Stimulated activated CD8-positive, alpha-beta memory T cell treated with anti-CD3 and anti-CD28 coated beads, Interleukin-4, amount 100 ng/mL, for 24 hours (primary cell): ENCODE measurements around the gene WDR77.
A peak's percentile ranks its signal among the peaks of the same experiment; 100 is the strongest.

Experiments
- DNase-seq: peaks from one replicate; pipeline ENCODE4 v3.0.0-alpha.2; 2020; ENCODE audit warnings: low read depth

The WDR77 gene

GRCh38 chr1:111436726-111437125, 12.3 kb downstream of the WDR77 start:
- DNase-seq, result no peak

GRCh38 chr1:111424281-111424680, 24.8 kb downstream of the WDR77 start:
- DNase-seq, result no peak

GRCh38 chr1:111422546-111423391, 26.3 kb downstream of the WDR77 start:
- no peak for DNase-seq

GRCh38 chr1:111420377-111420776, 28.7 kb downstream of the WDR77 start:
- no peak for DNase-seq

- no peak for DNase-seq
These were observed 30.0 kb downstream of the WDR77 start for GRCh38 chr1:111419037-111419436.

GRCh38 chr1:111417755-111418154, 31.3 kb downstream of the WDR77 start:
- no peak for DNase-seq

GRCh38 chr1:111415461-111415860, 33.6 kb downstream of the WDR77 start:
- DNase-seq, result no peak

GRCh38 chr1:111414756-111415155, 34.3 kb downstream of the WDR77 start:
- DNase-seq, result no peak

GRCh38 chr1:111412839-111413238, 36.2 kb downstream of the WDR77 start:
- DNase-seq, result no peak

- DNase-seq, result no peak
These were observed 41.8 kb downstream of the WDR77 start for GRCh38 chr1:111407301-111407700.

- peak; percentile 2 for DNase-seq
These were observed 42.7 kb downstream of the WDR77 start for GRCh38 chr1:111406321-111406768.

GRCh38 chr1:111404588-111404987, 44.5 kb downstream of the WDR77 start:
- DNase-seq, result no peak

- DNase-seq, result no peak
These were observed 47.0 kb downstream of the WDR77 start for GRCh38 chr1:111402083-111402482.

GRCh38 chr1:111399792-111400610, 49.1 kb downstream of the WDR77 start:
- peak; percentile 4 for DNase-seq

- no peak for DNase-seq
These were observed 56.6 kb downstream of the WDR77 start for GRCh38 chr1:111392460-111392945.

GRCh38 chr1:111392042-111392441, 57.0 kb downstream of the WDR77 start:
- no peak for DNase-seq
